Hepatocyte (in vitro differentiated cells): ENCODE data around the gene STX12. TPM values are rescaled to one million over a fixed set of nuclear protein-coding genes. Genes with fewer than 3 reads are reported as not detected.

Source experiments
- DNase-seq: peaks from one replicate; pipeline ENCODE4 v3.0.0-alpha.2; 2016; ENCODE audit warnings: low spot score
- H2AFZ ChIP-seq: fragments of 200-600 bp; sonication (generic); 2 replicates; pipeline ENCODE4 v1.6.0; 2016; ENCODE audit warnings: antibody characterized with exemption, mild to moderate bottlenecking
- H3K27ac ChIP-seq: fragments of 200-600 bp; sonication (generic); 2 replicates; pipeline ENCODE4 v1.5.1; 2016; ENCODE audit warnings: mild to moderate bottlenecking
- H3K27me3 ChIP-seq: fragments of 200-600 bp; sonication (generic); 2 replicates; pipeline ENCODE4 v1.6.1; 2016
- H3K36me3 ChIP-seq: fragments of 200-600 bp; sonication (generic); replicated peaks from 2 replicates; pipeline ENCODE4 v1.5.1; 2016; ENCODE audit warnings: low read depth; ENCODE audit not compliant: insufficient read depth
- H3K4me1 ChIP-seq: fragments of 200-600 bp; sonication (generic); 2 replicates; pipeline ENCODE4 v1.5.1; 2016; ENCODE audit warnings: mild to moderate bottlenecking, moderate library complexity; ENCODE audit not compliant: insufficient read depth
- H3K4me2 ChIP-seq: fragments of 200-600 bp; sonication (generic); 2 replicates; pipeline ENCODE4 v1.6.0; 2016
- H3K4me3 ChIP-seq: fragments of 200-600 bp; sonication (generic); 2 replicates; pipeline ENCODE4 v1.5.1; 2016; ENCODE audit warnings: mild to moderate bottlenecking
- H3K79me2 ChIP-seq: fragments of 200-600 bp; sonication (generic); 2 replicates; pipeline ENCODE4 v1.6.0; 2017; ENCODE audit warnings: mild to moderate bottlenecking
- H3K9me2 ChIP-seq: fragments of 200-600 bp; sonication (generic); replicated peaks from 2 replicates; pipeline ENCODE4 v1.6.0; 2017; ENCODE audit warnings: mild to moderate bottlenecking; ENCODE audit not compliant: insufficient read depth
- H3K9me3 ChIP-seq: fragments of 200-600 bp; sonication (generic); 2 replicates; pipeline ENCODE4 v1.5.1; 2016; ENCODE audit warnings: low read depth, mild to moderate bottlenecking
- H4K20me1 ChIP-seq: fragments of 200-600 bp; sonication (generic); 2 replicates; pipeline ENCODE4 v1.6.0; 2016; ENCODE audit warnings: mild to moderate bottlenecking; ENCODE audit not compliant: insufficient read depth, poor library complexity, severe bottlenecking
- CTCF ChIP-seq: fragments of 200-600 bp; sonication (generic); IDR thresholded peaks from 2 replicates; pipeline ENCODE4 v1.5.1; 2016; ENCODE audit warnings: antibody characterized with exemption, mild to moderate bottlenecking; ENCODE audit not compliant: poor library complexity
- EZH2 ChIP-seq: fragments of 200-600 bp; sonication (generic); IDR thresholded peaks from 2 replicates; pipeline ENCODE4 v1.6.1; 2016; ENCODE audit warnings: antibody characterized with exemption, mild to moderate bottlenecking, borderline replicate concordance
- EZH2phosphoT487 ChIP-seq: fragments of 200-600 bp; sonication (generic); IDR thresholded peaks from one replicate; pipeline ENCODE4 v1.6.1; 2018; ENCODE audit warnings: antibody characterized with exemption, mild to moderate bottlenecking, low read depth, moderate library complexity; ENCODE audit not compliant: unreplicated experiment, severe bottlenecking
- WGBS: methylation state at CpG from one replicate; pipeline ENCODE4 v1.1.6; 2016; ENCODE audit warnings: low lambda C conversion rate; ENCODE audit errors: missing lambda C conversion rate; 5-methylcytosine and 5-hydroxymethylcytosine counted together
- polyA plus RNA-seq: library from polyadenylated mRNA; unstranded; fragments of >200 nt; fragmentation: Nextera tagmentation; extraction: Ambion mirVana; gene quantifications from 2 replicates; pipeline ENCODE4 v1.2.1, GENCODE V29; 2016
- total RNA-seq: library from RNA; depleted of rRNA; stranded (reverse); fragments of >200 nt; gene quantifications from 2 replicates; pipeline ENCODE4 v1.2.3, GENCODE V29; 2014

The STX12 gene
- total and polyA plus RNA-seq, 2 experiments from 2014 or later, result 55.0 to 84.0 TPM

- Histone ChIP-seq H4K20me1 (peaks cover 9% of the 10 kb centered on the region), H2AFZ (no peak overlapping the region), H3K9me2 (no peaks in the 10 kb centered on the region), H3K4me2 (peak overlapping the region; percentile 27), H3K4me3 (no peak overlapping the region), H3K27me3 (no peaks in the 10 kb centered on the region), H3K79me2 (peaks cover 91% of the 10 kb centered on the region), H3K36me3 (no peaks in the 10 kb centered on the region), H3K27ac (peak overlapping the region; percentile 66), H3K9me3 (no peaks in the 10 kb centered on the region), H3K4me1 (peaks cover 14% of the 10 kb centered on the region)
- TF ChIP-seq EZH2phosphoT487, result no peak
- no peak for TF ChIP-seq CTCF
- no peak for TF ChIP-seq EZH2
- WGBS, result 75% methylated on average over 3 of the region's 3 CpGs
- peak; percentile 32 for DNase-seq
Observed at GRCh38 chr1:27778056-27778455, 5.0 kb downstream of the STX12 start.

- Histone ChIP-seq H3K4me3 (no peak overlapping the region), H3K27ac (peak overlapping the region; percentile 28), H2AFZ (no peak overlapping the region), H3K9me2 (no peaks in the 10 kb centered on the region), H3K36me3 (no peaks in the 10 kb centered on the region), H3K4me2 (peak overlapping the region; percentile 27), H3K9me3 (no peaks in the 10 kb centered on the region), H4K20me1 (peaks cover 12% of the 10 kb centered on the region), H3K4me1 (peaks cover 20% of the 10 kb centered on the region), H3K79me2 (peaks cover 94% of the 10 kb centered on the region), H3K27me3 (no peaks in the 10 kb centered on the region)
- DNase-seq, result no peak
- 86% methylated on average over 4 of the region's 4 CpGs for WGBS
- no peak for TF ChIP-seq CTCF
- TF ChIP-seq EZH2, result no peak
- no peak for TF ChIP-seq EZH2phosphoT487
Observed at GRCh38 chr1:27779122-27779521, 6.1 kb downstream of the STX12 start.

- peaks cover 3% of the 10 kb centered on the region for H4K20me1 ChIP-seq
- H3K4me3 ChIP-seq, result no peak overlapping the region
- H2AFZ ChIP-seq, result no peak overlapping the region
- no peaks in the 10 kb centered on the region for H3K9me3 ChIP-seq
- TF ChIP-seq EZH2phosphoT487, result no peak
- TF ChIP-seq CTCF, result no peak
- TF ChIP-seq EZH2, result no peak
- H3K4me1 ChIP-seq, result peaks cover 24% of the 10 kb centered on the region
- H3K79me2 ChIP-seq, result peaks cover 79% of the 10 kb centered on the region
- no peaks in the 10 kb centered on the region for H3K36me3 ChIP-seq
- H3K27me3 ChIP-seq, result no peaks in the 10 kb centered on the region
- no peaks in the 10 kb centered on the region for H3K9me2 ChIP-seq
- H3K4me2 ChIP-seq, result no peak overlapping the region
- peak overlapping the region; percentile 89 for H3K27ac ChIP-seq
- WGBS, result 98% methylated on average over 3 of the region's 3 CpGs
- DNase-seq, result no peak
Observed at GRCh38 chr1:27782950-27783349, 9.9 kb downstream of the STX12 start.

GRCh38 chr1:27784700-27785099 is 11.7 kb downstream of the STX12 start:
- DNase-seq, result no peak
- Histone ChIP-seq H3K27me3 (no peaks in the 10 kb centered on the region), H3K9me3 (no peaks in the 10 kb centered on the region), H3K4me1 (peaks cover 29% of the 10 kb centered on the region), H3K4me3 (no peak overlapping the region), H3K4me2 (no peak overlapping the region), H3K79me2 (peaks cover 84% of the 10 kb centered on the region), H3K27ac (peak overlapping the region; percentile 89), H3K9me2 (no peaks in the 10 kb centered on the region), H3K36me3 (no peaks in the 10 kb centered on the region), H4K20me1 (peaks cover 3% of the 10 kb centered on the region), H2AFZ (no peak overlapping the region)
- no peak for TF ChIP-seq EZH2phosphoT487
- TF ChIP-seq EZH2, result no peak
- TF ChIP-seq CTCF, result no peak
- 81% methylated on average over 1 of the region's 1 CpG for WGBS
